ENCODE results near the gene FSD1.
"Not testable (repeated sequence)": the region's sequence is repeated elsewhere in the genome, so short reads cannot be mapped to it uniquely, and the experiment has no call there.

FSD1 gene

DNA sequence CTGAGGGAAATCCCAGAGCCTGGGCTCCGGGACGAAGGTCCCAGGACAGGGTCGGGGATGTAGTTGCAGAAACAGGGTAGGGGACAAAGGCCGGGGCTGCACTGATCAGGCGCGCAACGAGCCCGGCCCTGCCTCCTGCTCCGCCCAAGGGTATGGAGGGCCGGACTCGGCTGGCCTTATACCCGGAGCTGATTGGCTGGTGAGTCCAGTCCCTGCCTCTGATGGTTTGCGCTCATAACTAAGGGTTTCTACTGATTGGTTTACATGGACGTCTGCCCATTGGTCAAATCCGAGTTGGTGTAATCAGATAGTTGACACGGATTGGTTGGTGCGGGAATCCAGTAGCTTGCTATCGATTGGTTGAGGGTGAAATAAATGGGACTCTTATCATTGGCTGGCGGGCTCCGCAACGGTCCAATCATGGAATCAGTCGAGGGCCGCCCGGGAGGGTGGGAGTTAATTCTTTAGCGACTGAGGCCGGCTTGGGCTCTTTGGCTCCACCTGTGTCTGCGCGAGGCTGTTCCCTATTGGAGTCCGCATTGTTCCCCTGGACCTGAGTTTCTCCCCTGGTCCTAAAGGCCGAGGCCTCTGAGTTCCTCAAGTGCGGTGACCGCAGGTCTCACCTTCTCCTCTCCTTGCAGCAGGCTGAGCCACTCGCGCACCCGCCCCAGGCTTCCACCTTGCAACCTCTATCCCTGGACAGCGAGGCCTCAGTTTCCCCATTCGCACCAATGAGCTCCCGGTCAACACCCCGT is 38.4 kb downstream of the FSD1 start:
- Histone ChIP-seq H3K4me3 (ENCODE audit: low read depth in 1 of 5, low read length in 5 of 5) (peak overlapping the region; percentile 72 to 87 (median 81)), H3K36me3 (ENCODE audit: control insufficient read depth in 5 of 5, insufficient read depth in 5 of 5, low read length in 5 of 5) (peaks cover 0 to 9% (median 7%) of the 10 kb centered on the region in 5 donors), H3K9ac (ENCODE audit: low read length in 5 of 5) (peak overlapping the region; percentile 62 to 97 (median 80)), H3K27me3 (ENCODE audit: control insufficient read depth in 5 of 5, insufficient read depth in 4 of 5, low read length in 5 of 5) (peaks cover 0 to 3% (median 0%) of the 10 kb centered on the region in 5 donors), H3K9me3 (ENCODE audit: control insufficient read depth in 5 of 5, low read length in 5 of 5) (no peaks in the 10 kb centered on the region), H3K4me1 (ENCODE audit: control insufficient read depth in 5 of 5, insufficient read depth in 5 of 5, low read length in 5 of 5) (peaks cover 8 to 33% (median 27%) of the 10 kb centered on the region in 5 donors), H3K27ac (ENCODE audit: low read depth, low read length) (peak overlapping the region; percentile 96)

DNA sequence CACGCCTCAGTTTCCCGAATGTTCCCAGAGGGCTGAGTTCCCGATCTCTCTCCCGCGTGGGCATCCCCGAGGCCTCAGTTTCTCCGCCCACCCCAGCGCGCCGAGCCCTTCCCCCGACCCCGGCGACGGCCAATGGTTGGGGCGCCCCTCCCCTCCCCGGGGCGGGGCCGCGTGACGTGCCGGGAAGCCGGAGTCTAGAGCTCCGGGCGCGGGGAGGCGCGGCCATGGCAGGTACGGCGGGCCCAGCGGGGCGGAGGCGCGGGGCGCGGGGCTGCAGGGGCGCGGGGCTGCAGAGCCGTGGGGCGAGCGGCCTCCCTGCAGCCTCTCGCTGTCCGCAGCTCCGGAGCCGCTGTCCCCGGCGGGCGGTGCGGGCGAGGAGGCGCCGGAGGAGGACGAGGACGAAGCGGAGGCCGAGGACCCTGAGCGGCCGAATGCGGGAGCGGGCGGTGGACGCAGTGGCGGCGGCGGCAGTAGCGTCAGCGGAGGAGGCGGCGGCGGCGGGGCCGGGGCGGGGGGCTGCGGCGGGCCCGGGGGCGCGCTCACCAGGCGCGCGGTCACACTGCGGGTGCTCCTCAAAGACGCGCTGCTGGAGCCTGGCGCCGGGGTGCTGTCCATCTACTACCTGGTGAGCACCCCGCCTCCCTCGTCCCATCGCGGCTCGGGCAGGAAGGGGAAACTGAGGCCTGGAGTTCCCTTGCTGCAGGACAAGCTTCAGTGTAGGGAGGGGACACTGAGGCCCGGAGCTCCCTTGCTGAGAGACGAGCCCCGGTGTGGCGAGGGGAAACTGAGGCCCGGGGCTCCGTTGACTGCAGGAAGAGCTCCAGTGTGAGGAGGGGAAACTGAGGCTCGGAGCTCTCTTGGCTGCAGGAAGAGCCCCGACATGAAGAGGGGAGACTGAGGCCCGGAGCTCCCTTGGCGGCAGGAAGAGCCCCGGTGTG is 39.2 kb downstream of the FSD1 start, which contains the start of gene MPND:
Gene MPND (plus strand): TSS at position 193 of the 938 bp plus-strand sequence. CDS start 32 bp downstream, at position 225.
- peak within 1 kb of the TSS; percentile 96 for H3K27ac ChIP-seq (ENCODE audit: low read depth, low read length)
- peaks cover 8 to 26% (median 21%) of the 10 kb centered on the region in 5 donors for H3K4me1 ChIP-seq (ENCODE audit: control insufficient read depth in 5 of 5, insufficient read depth in 5 of 5, low read length in 5 of 5)
- H3K36me3 ChIP-seq (ENCODE audit: control insufficient read depth in 5 of 5, insufficient read depth in 5 of 5, low read length in 5 of 5): peaks cover 0 to 9% (median 7%) of the 10 kb centered on the region in 5 donors
- H3K27me3 ChIP-seq (ENCODE audit: control insufficient read depth in 5 of 5, insufficient read depth in 4 of 5, low read length in 5 of 5): peaks cover 0 to 3% (median 0%) of the 10 kb centered on the region in 5 donors
- H3K4me3 ChIP-seq (ENCODE audit: low read depth in 1 of 5, low read length in 5 of 5): peak within 1 kb of the TSS; percentile 72 to 87 (median 81)
- H3K9ac ChIP-seq (ENCODE audit: low read length in 5 of 5): peak within 1 kb of the TSS; percentile 62 to 97 (median 80)
- no peaks in the 10 kb centered on the region for H3K9me3 ChIP-seq (ENCODE audit: control insufficient read depth in 5 of 5, low read length in 5 of 5)

DNA sequence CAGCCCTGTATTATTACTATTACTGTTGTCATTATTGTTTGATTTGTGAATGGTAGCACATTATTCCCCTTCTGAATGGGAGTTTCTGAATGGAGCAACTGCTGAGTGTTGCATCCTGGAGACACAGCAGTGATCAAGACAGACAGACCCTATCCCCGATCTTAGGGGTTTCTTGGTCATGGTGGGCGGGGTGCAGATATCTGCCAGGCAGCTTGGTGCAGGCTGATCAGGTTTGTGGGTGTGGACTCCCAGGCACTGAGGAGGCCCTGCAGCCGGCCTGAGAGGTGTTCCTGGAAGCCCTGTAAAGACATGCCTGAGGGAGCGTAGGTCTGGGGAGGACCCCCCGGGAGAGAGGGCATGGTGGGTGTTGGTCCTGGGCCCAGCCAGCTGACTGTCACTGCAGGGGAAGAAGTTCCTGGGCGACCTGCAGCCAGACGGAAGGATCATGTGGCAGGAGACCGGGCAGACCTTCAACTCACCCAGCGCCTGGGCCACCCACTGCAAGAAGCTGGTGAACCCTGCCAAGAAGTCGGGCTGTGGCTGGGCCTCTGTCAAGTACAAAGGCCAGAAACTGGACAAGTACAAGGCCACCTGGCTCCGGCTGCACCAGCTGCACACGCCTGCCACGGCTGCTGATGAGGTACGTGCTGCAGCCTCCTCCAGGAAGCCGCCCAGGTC is 41.1 kb downstream of the FSD1 start:
- Histone ChIP-seq H3K36me3 (ENCODE audit: control insufficient read depth in 5 of 5, insufficient read depth in 5 of 5, low read length in 5 of 5) (peaks cover 0 to 9% (median 7%) of the 10 kb centered on the region in 5 donors), H3K4me3 (ENCODE audit: low read depth in 1 of 5, low read length in 5 of 5) (no peak overlapping the region), H3K9ac (ENCODE audit: low read length in 5 of 5) (no peak overlapping the region), H3K27me3 (ENCODE audit: control insufficient read depth in 5 of 5, insufficient read depth in 4 of 5, low read length in 5 of 5) (peaks cover 0 to 3% (median 0%) of the 10 kb centered on the region in 5 donors), H3K4me1 (ENCODE audit: control insufficient read depth in 5 of 5, insufficient read depth in 5 of 5, low read length in 5 of 5) (peaks cover 8 to 20% (median 18%) of the 10 kb centered on the region in 5 donors), H3K9me3 (ENCODE audit: control insufficient read depth in 5 of 5, low read length in 5 of 5) (no peaks in the 10 kb centered on the region), H3K27ac (ENCODE audit: low read depth, low read length) (no peak overlapping the region)

DNA sequence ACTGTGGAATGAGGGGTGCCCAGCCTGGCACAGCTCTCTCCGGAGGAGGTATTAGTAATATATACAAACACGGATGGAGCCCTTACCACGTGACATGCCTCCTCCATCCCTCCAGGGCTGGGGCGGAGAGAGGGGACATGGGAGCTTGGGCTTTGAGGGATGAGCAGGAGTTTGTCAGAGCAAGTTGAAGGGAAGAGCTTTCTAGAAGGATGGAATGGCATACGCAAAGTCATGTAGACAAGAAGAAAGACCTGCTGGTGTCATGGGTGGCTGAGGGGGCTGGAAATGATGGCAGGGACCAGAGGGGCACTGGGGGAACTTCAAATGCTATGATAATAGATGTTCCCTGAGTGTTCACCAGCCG is 41.6 kb downstream of the FSD1 start:
- Histone ChIP-seq H3K36me3 (ENCODE audit: control insufficient read depth in 5 of 5, insufficient read depth in 5 of 5, low read length in 5 of 5) (peaks cover 0 to 9% (median 7%) of the 10 kb centered on the region in 5 donors), H3K4me1 (ENCODE audit: control insufficient read depth in 5 of 5, insufficient read depth in 5 of 5, low read length in 5 of 5) (peaks cover 8 to 20% (median 18%) of the 10 kb centered on the region in 5 donors), H3K9me3 (ENCODE audit: control insufficient read depth in 5 of 5, low read length in 5 of 5) (no peaks in the 10 kb centered on the region), H3K27me3 (ENCODE audit: control insufficient read depth in 5 of 5, insufficient read depth in 4 of 5, low read length in 5 of 5) (peaks cover 0 to 3% (median 0%) of the 10 kb centered on the region in 5 donors), H3K27ac (ENCODE audit: low read depth, low read length) (no peak overlapping the region), H3K4me3 (ENCODE audit: low read depth in 1 of 5, low read length in 5 of 5) (no peak overlapping the region), H3K9ac (ENCODE audit: low read length in 5 of 5) (no peak overlapping the region)

DNA sequence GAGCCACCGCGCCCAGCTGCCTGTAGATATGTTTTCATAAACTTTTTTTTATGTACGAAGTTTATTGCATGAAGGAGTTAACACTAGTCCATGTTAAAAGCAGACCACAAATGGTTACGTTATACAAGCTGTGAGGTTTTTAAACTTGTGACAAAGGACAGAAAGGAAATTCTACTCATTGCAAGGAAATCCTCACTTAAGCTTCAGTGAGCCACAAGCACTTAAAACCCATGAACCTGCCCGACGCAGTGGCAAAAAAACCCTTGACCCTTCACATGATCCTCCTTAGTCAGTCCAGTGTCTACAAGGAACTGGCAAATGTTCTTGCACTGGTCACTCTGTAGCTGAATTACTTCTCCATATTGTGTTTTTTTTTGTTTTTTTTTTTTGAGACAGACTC is 43.1 kb downstream of the FSD1 start:
- H3K9me3 ChIP-seq (ENCODE audit: control insufficient read depth in 5 of 5, low read length in 5 of 5): no peaks in the 10 kb centered on the region
- H3K9ac ChIP-seq (ENCODE audit: low read length in 5 of 5): no peak overlapping the region
- no peak overlapping the region for H3K27ac ChIP-seq (ENCODE audit: low read depth, low read length)
- no peak overlapping the region for H3K4me3 ChIP-seq (ENCODE audit: low read depth in 1 of 5, low read length in 5 of 5)
- H3K36me3 ChIP-seq (ENCODE audit: control insufficient read depth in 5 of 5, insufficient read depth in 5 of 5, low read length in 5 of 5): peaks cover 0 to 9% (median 7%) of the 10 kb centered on the region in 5 donors
- peaks cover 5 to 14% (median 12%) of the 10 kb centered on the region in 5 donors for H3K4me1 ChIP-seq (ENCODE audit: control insufficient read depth in 5 of 5, insufficient read depth in 5 of 5, low read length in 5 of 5)
- H3K27me3 ChIP-seq (ENCODE audit: control insufficient read depth in 5 of 5, insufficient read depth in 4 of 5, low read length in 5 of 5): no peaks in the 10 kb centered on the region

DNA sequence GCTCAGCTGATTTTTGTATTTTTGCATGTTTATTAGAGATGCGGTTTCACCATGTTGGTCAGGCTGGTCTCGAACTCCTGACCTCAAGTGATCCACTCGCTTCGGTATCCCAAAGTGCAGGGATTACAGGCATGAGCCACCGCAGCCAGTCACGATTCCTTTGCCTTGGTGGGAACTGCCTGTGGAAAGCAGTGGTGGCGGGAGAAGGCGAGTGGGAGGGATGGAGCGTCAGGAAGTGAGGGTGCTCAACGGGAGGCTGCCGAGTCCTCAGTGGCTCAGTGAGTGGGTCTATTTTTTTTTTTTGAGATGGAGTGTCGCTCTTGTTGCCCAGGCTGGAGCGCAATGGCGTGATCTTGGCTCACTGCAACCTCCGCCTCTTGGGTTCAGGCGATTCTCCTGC is 44.8 kb downstream of the FSD1 start:
- H3K4me3 ChIP-seq (ENCODE audit: low read depth in 1 of 5, low read length in 5 of 5); H3K27me3 ChIP-seq (ENCODE audit: control insufficient read depth in 5 of 5, insufficient read depth in 4 of 5, low read length in 5 of 5); H3K27ac ChIP-seq (ENCODE audit: low read depth, low read length); H3K9me3 ChIP-seq (ENCODE audit: control insufficient read depth in 5 of 5, low read length in 5 of 5); H3K9ac ChIP-seq (ENCODE audit: low read length in 5 of 5); H3K4me1 ChIP-seq (ENCODE audit: control insufficient read depth in 5 of 5, insufficient read depth in 5 of 5, low read length in 5 of 5): not testable (repeated sequence)
- H3K36me3 ChIP-seq (ENCODE audit: control insufficient read depth in 5 of 5, insufficient read depth in 5 of 5, low read length in 5 of 5): peaks cover 0 to 15% (median 9%) of the 10 kb centered on the region in 5 donors

DNA sequence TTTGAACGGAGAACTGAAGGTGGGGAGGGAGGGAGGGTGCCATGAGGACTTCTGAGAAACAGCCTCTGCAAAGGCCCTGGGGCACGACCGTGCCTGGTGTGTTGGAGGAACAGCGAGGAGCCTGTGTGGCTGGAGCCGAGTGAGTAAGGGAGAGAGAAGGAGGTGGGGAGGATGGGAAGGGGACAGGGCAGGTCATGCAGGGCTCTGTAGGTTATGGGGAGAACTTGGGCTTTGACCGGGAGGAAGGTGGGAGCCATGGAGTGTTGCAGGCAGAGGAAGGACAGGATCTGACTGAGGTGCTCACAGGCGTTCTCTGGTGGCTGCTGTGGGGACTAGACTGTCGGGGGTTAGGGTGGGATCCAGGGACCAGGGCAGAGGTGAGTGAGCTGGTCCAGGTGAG is 45.7 kb downstream of the FSD1 start:
- Histone ChIP-seq H3K4me1 (ENCODE audit: control insufficient read depth in 5 of 5, insufficient read depth in 5 of 5, low read length in 5 of 5) (no peaks in the 10 kb centered on the region), H3K27me3 (ENCODE audit: control insufficient read depth in 5 of 5, insufficient read depth in 4 of 5, low read length in 5 of 5) (no peaks in the 10 kb centered on the region), H3K27ac (ENCODE audit: low read depth, low read length) (no peak overlapping the region), H3K9me3 (ENCODE audit: control insufficient read depth in 5 of 5, low read length in 5 of 5) (no peaks in the 10 kb centered on the region), H3K4me3 (ENCODE audit: low read depth in 1 of 5, low read length in 5 of 5) (no peak overlapping the region), H3K9ac (ENCODE audit: low read length in 5 of 5) (no peak overlapping the region), H3K36me3 (ENCODE audit: control insufficient read depth in 5 of 5, insufficient read depth in 5 of 5, low read length in 5 of 5) (peaks cover 0 to 18% (median 11%) of the 10 kb centered on the region in 5 donors)

DNA sequence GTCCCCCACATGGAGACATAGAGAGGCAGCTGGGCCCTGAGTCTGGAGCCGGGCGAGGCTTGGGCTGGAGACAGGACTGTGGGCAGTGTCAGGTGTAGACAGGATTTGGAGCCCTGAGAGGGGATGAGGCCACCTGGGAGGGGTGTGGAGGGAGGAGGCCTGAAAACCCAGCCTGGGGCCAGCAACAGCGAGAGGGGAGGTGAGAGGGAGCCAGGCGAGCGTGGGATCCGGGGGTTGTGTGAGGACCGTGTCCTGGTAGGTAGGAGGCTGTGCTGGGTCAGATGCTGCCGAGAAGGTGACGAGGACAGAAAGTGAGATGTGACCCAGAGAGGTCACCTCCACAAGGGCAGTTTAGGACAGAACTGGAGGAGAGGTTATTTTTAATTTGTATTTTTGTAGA is 46.3 kb downstream of the FSD1 start:
- Histone ChIP-seq H3K36me3 (ENCODE audit: control insufficient read depth in 5 of 5, insufficient read depth in 5 of 5, low read length in 5 of 5) (peaks cover 0 to 16% (median 10%) of the 10 kb centered on the region in 5 donors), H3K9me3 (ENCODE audit: control insufficient read depth in 5 of 5, low read length in 5 of 5) (no peaks in the 10 kb centered on the region), H3K4me3 (ENCODE audit: low read depth in 1 of 5, low read length in 5 of 5) (no peak overlapping the region), H3K27ac (ENCODE audit: low read depth, low read length) (no peak overlapping the region), H3K9ac (ENCODE audit: low read length in 5 of 5) (no peak overlapping the region), H3K4me1 (ENCODE audit: control insufficient read depth in 5 of 5, insufficient read depth in 5 of 5, low read length in 5 of 5) (no peaks in the 10 kb centered on the region), H3K27me3 (ENCODE audit: control insufficient read depth in 5 of 5, insufficient read depth in 4 of 5, low read length in 5 of 5) (no peaks in the 10 kb centered on the region)

DNA sequence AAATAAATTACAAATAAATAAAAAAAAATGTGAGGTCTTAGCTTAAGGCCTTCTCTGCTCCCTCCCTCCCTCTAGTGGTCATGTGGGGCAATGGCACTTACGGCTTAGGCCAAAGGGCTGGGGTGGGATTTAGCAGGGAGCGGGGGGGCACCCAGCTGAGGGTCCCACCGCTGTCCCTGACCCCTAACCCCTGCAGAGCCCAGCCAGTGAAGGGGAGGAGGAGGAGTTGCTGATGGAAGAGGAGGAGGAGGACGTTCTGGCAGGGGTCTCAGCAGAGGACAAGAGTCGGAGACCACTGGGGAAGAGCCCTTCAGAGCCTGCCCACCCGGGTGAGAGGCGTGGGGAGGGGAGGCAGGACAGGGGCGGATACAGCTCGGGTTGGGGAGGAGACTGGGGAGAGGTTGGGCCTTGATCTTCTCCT is 48.3 kb downstream of the FSD1 start:
- no peak overlapping the region for H3K9ac ChIP-seq (ENCODE audit: low read length in 5 of 5)
- H3K4me3 ChIP-seq (ENCODE audit: low read depth in 1 of 5, low read length in 5 of 5): no peak overlapping the region
- peaks cover 0 to 14% (median 7%) of the 10 kb centered on the region in 5 donors for H3K36me3 ChIP-seq (ENCODE audit: control insufficient read depth in 5 of 5, insufficient read depth in 5 of 5, low read length in 5 of 5)
- H3K9me3 ChIP-seq (ENCODE audit: control insufficient read depth in 5 of 5, low read length in 5 of 5): no peaks in the 10 kb centered on the region
- no peaks in the 10 kb centered on the region for H3K4me1 ChIP-seq (ENCODE audit: control insufficient read depth in 5 of 5, insufficient read depth in 5 of 5, low read length in 5 of 5)
- H3K27ac ChIP-seq (ENCODE audit: low read depth, low read length): no peak overlapping the region
- no peaks in the 10 kb centered on the region for H3K27me3 ChIP-seq (ENCODE audit: control insufficient read depth in 5 of 5, insufficient read depth in 4 of 5, low read length in 5 of 5)
